Trophoblast cell (in vitro differentiated cells and primary cell): Measurements from ENCODE around the gene MYLK.

Experiments used
- DNase-seq, 2 donors: peaks; one replicate each; pipeline ENCODE4 v3.0.0-alpha.2; 2016
- H2AFZ ChIP-seq: 2 replicates; pipeline ENCODE4 v1.6.1; 2013; ENCODE audit warnings: low read length, moderate library complexity, mild to moderate bottlenecking; ENCODE audit not compliant: insufficient read depth, poor library complexity
- H2AK5ac ChIP-seq: 2 replicates; pipeline ENCODE4 v1.6.1; 2013; ENCODE audit warnings: mild to moderate bottlenecking, low read length
- H2BK120ac ChIP-seq: 2 replicates; pipeline ENCODE4 v1.6.1; 2013; ENCODE audit warnings: low read length, mild to moderate bottlenecking, moderate library complexity; ENCODE audit not compliant: insufficient read depth, poor library complexity
- H2BK12ac ChIP-seq: 2 replicates; pipeline ENCODE4 v1.6.1; 2013; ENCODE audit warnings: mild to moderate bottlenecking, low read length, moderate library complexity
- H2BK5ac ChIP-seq: 2 replicates; pipeline ENCODE4 v1.6.1; 2013; ENCODE audit warnings: low read length, low read depth, moderate library complexity, mild to moderate bottlenecking; ENCODE audit not compliant: poor library complexity
- H3K14ac ChIP-seq: 2 replicates; pipeline ENCODE4 v1.6.1; 2013; ENCODE audit warnings: mild to moderate bottlenecking, low read length
- H3K18ac ChIP-seq: 2 replicates; pipeline ENCODE4 v1.6.1; 2013; ENCODE audit warnings: mild to moderate bottlenecking, low read length
- H3K23ac ChIP-seq: 2 replicates; pipeline ENCODE4 v1.6.1; 2013; ENCODE audit warnings: low read length
- H3K27ac ChIP-seq: 2 replicates; pipeline ENCODE4 v1.5.1; 2013; ENCODE audit warnings: low read depth, mild to moderate bottlenecking, inconsistent platforms, low read length, moderate library complexity
- H3K27me3 ChIP-seq: 2 replicates; pipeline ENCODE4 v1.6.1; 2013; ENCODE audit warnings: inconsistent platforms, mild to moderate bottlenecking, low read length, moderate library complexity; ENCODE audit not compliant: insufficient read depth
- H3K36me3 ChIP-seq, 2 experiments: 1 replicate in 1 of 2; 2 replicates in 1 of 2; pipeline ENCODE4 v1.6.1; 2013; ENCODE audit warnings: low read length in 2 of 2, mild to moderate bottlenecking in 2 of 2, moderate library complexity in 1 of 2; ENCODE audit not compliant: insufficient read depth in 2 of 2, control insufficient read depth in 1 of 2
- H3K4ac ChIP-seq: 2 replicates; pipeline ENCODE4 v1.6.1; 2013; ENCODE audit warnings: low read depth, mild to moderate bottlenecking, low read length, moderate library complexity
- H3K4me1 ChIP-seq, 2 experiments: 1 replicate in 1 of 2; 2 replicates in 1 of 2; pipeline ENCODE4 v1.6.1; 2013; ENCODE audit warnings: low read length in 2 of 2, mild to moderate bottlenecking in 2 of 2, moderate library complexity in 1 of 2; ENCODE audit not compliant: insufficient read depth in 2 of 2, control insufficient read depth in 1 of 2
- H3K4me2 ChIP-seq: 2 replicates; pipeline ENCODE4 v1.6.1; 2013; ENCODE audit warnings: inconsistent platforms, mild to moderate bottlenecking, low read length, moderate library complexity
- H3K4me3 ChIP-seq: 2 replicates; pipeline ENCODE4 v1.5.1; 2013; ENCODE audit warnings: mild to moderate bottlenecking, low read depth, low read length, inconsistent platforms
- H3K79me1 ChIP-seq: one replicate; pipeline ENCODE4 v1.6.1; 2013; ENCODE audit warnings: low read length
- H3K79me2 ChIP-seq: 2 replicates; pipeline ENCODE4 v1.6.1; 2013; ENCODE audit warnings: low read length, mild to moderate bottlenecking; ENCODE audit not compliant: control insufficient read depth, insufficient read depth, poor library complexity
- H3K9ac ChIP-seq: 2 replicates; pipeline ENCODE4 v1.6.1; 2013; ENCODE audit warnings: mild to moderate bottlenecking, low read length
- H3K9me3 ChIP-seq: 2 replicates; pipeline ENCODE4 v1.6.1; 2013; ENCODE audit warnings: low read depth, mild to moderate bottlenecking, control low read depth, inconsistent platforms, low read length; ENCODE audit not compliant: insufficient read depth
- H4K12ac ChIP-seq: 2 replicates; pipeline ENCODE4 v1.6.1; 2013; ENCODE audit warnings: low read depth, mild to moderate bottlenecking, low read length, moderate library complexity
- H4K8ac ChIP-seq: 2 replicates; pipeline ENCODE4 v1.6.1; 2013; ENCODE audit warnings: low read depth, mild to moderate bottlenecking, low read length, moderate library complexity
- H4K91ac ChIP-seq: one replicate; pipeline ENCODE4 v1.6.1; 2013; ENCODE audit warnings: low read depth, mild to moderate bottlenecking, low read length, moderate library complexity
- WGBS: extraction: QIAGEN DNeasy Blood & Tissue Kit; methylation state at CpG from one replicate; pipeline ENCODE4 v1.1.7; 2013; ENCODE audit warnings: missing lambda C conversion rate; ENCODE audit not compliant: insufficient read length, insufficient coverage; ENCODE audit errors: extremely low coverage; 5-methylcytosine and 5-hydroxymethylcytosine counted together

Gene MYLK

GRCh38 chr3:123834631-123835030 lies 49.5 kb downstream of the MYLK start:
- no peak overlapping the region for H3K14ac ChIP-seq
- H2AK5ac ChIP-seq: no peak overlapping the region
- no peak overlapping the region for H3K4ac ChIP-seq
- WGBS: no CpG with 5 or more reads among the region's 2 CpGs
- H2BK5ac ChIP-seq: no peak overlapping the region
- H4K91ac ChIP-seq: no peak overlapping the region
- H3K27ac ChIP-seq: no peak overlapping the region
- H4K8ac ChIP-seq: no peak overlapping the region
- H3K9ac ChIP-seq: no peak overlapping the region
- H3K4me3 ChIP-seq: no peak overlapping the region
- H3K36me3 ChIP-seq: peaks cover 4 to 6% of the 10 kb centered on the region in 2 experiments
- H3K79me1 ChIP-seq: no peaks in the 10 kb centered on the region
- H2BK120ac ChIP-seq: no peak overlapping the region
- no peak overlapping the region for H2AFZ ChIP-seq
- peak in 1 of 2 donors; percentile 1 for DNase-seq
- H3K23ac ChIP-seq: no peak overlapping the region
- no peaks in the 10 kb centered on the region for H3K79me2 ChIP-seq
- H3K9me3 ChIP-seq: peaks cover 2% of the 10 kb centered on the region
- no peaks in the 10 kb centered on the region for H3K27me3 ChIP-seq
- no peak overlapping the region for H3K18ac ChIP-seq
- H4K12ac ChIP-seq: no peak overlapping the region
- H3K4me2 ChIP-seq: no peak overlapping the region
- no peaks in the 10 kb centered on the region for H3K4me1 ChIP-seq
- H2BK12ac ChIP-seq: no peak overlapping the region

- no peak overlapping the region for H4K91ac ChIP-seq
- H2BK12ac ChIP-seq: no peak overlapping the region
Measured at GRCh38 chr3:123833398-123833785, 50.7 kb downstream of the MYLK start.

GRCh38 chr3:123832692-123833397 lies 51.3 kb downstream of the MYLK start:
- no peaks in the 10 kb centered on the region for H3K79me1 ChIP-seq
- no peak overlapping the region for H4K8ac ChIP-seq
- H3K36me3 ChIP-seq: peaks cover 4 to 6% of the 10 kb centered on the region in 2 experiments
- DNase-seq: no peak
- no peak overlapping the region for H2AK5ac ChIP-seq
- no peak overlapping the region for H2BK5ac ChIP-seq
- H3K4me3 ChIP-seq: no peak overlapping the region
- no peak overlapping the region for H3K14ac ChIP-seq
- H4K91ac ChIP-seq: no peak overlapping the region
- H3K18ac ChIP-seq: no peak overlapping the region
- H3K79me2 ChIP-seq: no peaks in the 10 kb centered on the region
- H4K12ac ChIP-seq: no peak overlapping the region
- H3K9me3 ChIP-seq: peaks cover 2% of the 10 kb centered on the region
- H3K4me2 ChIP-seq: no peak overlapping the region
- H2BK120ac ChIP-seq: no peak overlapping the region
- H3K9ac ChIP-seq: no peak overlapping the region
- H2BK12ac ChIP-seq: no peak overlapping the region
- no peaks in the 10 kb centered on the region for H3K27me3 ChIP-seq
- no CpG with 5 or more reads among the region's 3 CpGs for WGBS
- H3K4me1 ChIP-seq: no peaks in the 10 kb centered on the region
- no peak overlapping the region for H3K4ac ChIP-seq
- H3K27ac ChIP-seq: no peak overlapping the region
- no peak overlapping the region for H3K23ac ChIP-seq
- no peak overlapping the region for H2AFZ ChIP-seq

More at GRCh38 chr3:123833398-123833785, 50.7 kb downstream of the MYLK start:
- Histone ChIP-seq H3K18ac (no peak overlapping the region), H3K14ac (no peak overlapping the region), H3K36me3 (peaks cover 4 to 6% of the 10 kb centered on the region in 2 experiments), H4K12ac (no peak overlapping the region), H3K4me3 (no peak overlapping the region), H3K27ac (no peak overlapping the region), H3K79me2 (no peaks in the 10 kb centered on the region), H3K27me3 (no peaks in the 10 kb centered on the region), H2AFZ (no peak overlapping the region), H3K23ac (no peak overlapping the region), H2BK120ac (no peak overlapping the region), H3K4ac (no peak overlapping the region), H4K8ac (no peak overlapping the region), H3K4me1 (no peaks in the 10 kb centered on the region), H2BK5ac (no peak overlapping the region), H3K79me1 (no peaks in the 10 kb centered on the region), H3K9ac (no peak overlapping the region), H2AK5ac (no peak overlapping the region), H3K4me2 (no peak overlapping the region), H3K9me3 (peaks cover 2% of the 10 kb centered on the region)
- DNase-seq: no peak
- no CpG with 5 or more reads among the region's 1 CpG for WGBS

- Histone ChIP-seq H3K9ac (no peak overlapping the region), H3K14ac (no peak overlapping the region), H2AFZ (no peak overlapping the region), H3K79me1 (no peaks in the 10 kb centered on the region), H3K36me3 (peaks cover 6 to 7% of the 10 kb centered on the region in 2 experiments), H3K27ac (no peak overlapping the region), H2BK120ac (no peak overlapping the region), H4K91ac (no peak overlapping the region), H3K4me3 (no peak overlapping the region), H4K8ac (no peak overlapping the region), H3K23ac (no peak overlapping the region), H3K4me1 (no peaks in the 10 kb centered on the region), H3K27me3 (no peaks in the 10 kb centered on the region), H3K4me2 (no peak overlapping the region), H2AK5ac (no peak overlapping the region), H3K18ac (no peak overlapping the region), H2BK12ac (no peak overlapping the region), H4K12ac (no peak overlapping the region), H3K4ac (no peak overlapping the region), H3K9me3 (peaks cover 4% of the 10 kb centered on the region), H3K79me2 (no peaks in the 10 kb centered on the region), H2BK5ac (no peak overlapping the region)
- no peak for DNase-seq
- WGBS: no CpG with 5 or more reads among the region's 7 CpGs
Measured at GRCh38 chr3:123831420-123831819, 52.7 kb downstream of the MYLK start.
